HCT116 (cell line): Measurements from ENCODE around the gene SNED1. TPM values are rescaled to one million over a fixed set of nuclear protein-coding genes. Genes with fewer than 3 reads are reported as not detected.

Experiments
- ATAC-seq: fragments of 200-7000 bp; cut with Tn5 transposase; 2 replicates; pipeline ENCODE4 v1.9.1; 2020; ENCODE audit warnings: mild to moderate bottlenecking, moderate library complexity
- BruUV-seq: library from RNA; stranded (reverse); fragments of 400-500 nt; replicated peaks from 2 replicates; lab custom pipeline; 2021; lab: Mats Ljungman, UMichigan
- CTCF ChIA-PET: fragments of 300-600 bp; sonication (Branson Sonifier 250); formaldehyde crosslinking; loops from one replicate; lab custom pipeline; 2021; ENCODE audit warnings: antibody characterized with exemption; lab: Charles Lee
- POLR2A ChIA-PET: fragments of 300-600, 350-600 bp; sonication (Branson Sonifier 250); formaldehyde crosslinking; loops from one replicate; lab custom pipeline; 2021; ENCODE audit warnings: antibody characterized with exemption; lab: Charles Lee
- RAD21 ChIA-PET, 2 experiments: fragments of 300-600 bp; sonication (Branson Sonifier 250); formaldehyde crosslinking; loops; one replicate each; lab custom pipeline; 2023; ENCODE audit warnings: low total read pairs in 2 of 2; ENCODE audit not compliant: uncharacterized antibody in 2 of 2, unreplicated experiment in 2 of 2, low non-redundant PET in 1 of 2; lab: Charles Lee
- DNase-seq: peaks from one replicate; pipeline ENCODE4 v3.0.0-alpha.2; 2010; ENCODE audit warnings: low read depth, low spot score
- H2AFZ ChIP-seq: fragments of 200-600 bp; shearing (Covaris generic), sonication (generic); 2 replicates; pipeline ENCODE4 v1.6.1; 2017; ENCODE audit warnings: low read depth, mixed run types, mixed read lengths, antibody characterized with exemption, low read length; ENCODE audit not compliant: poor library complexity, severe bottlenecking
- H3K27ac ChIP-seq: 2 replicates; pipeline ENCODE4 v1.5.1; 2012; ENCODE audit warnings: low read depth, low read length
- H3K27me3 ChIP-seq: fragments of 200-600 bp; sonication (generic); 2 replicates; pipeline ENCODE4 v1.6.1; 2016; ENCODE audit warnings: mixed run types, low read length, mixed read lengths; ENCODE audit not compliant: insufficient read depth
- H3K36me3 ChIP-seq, 2 experiments: fragments of 200-500 bp in 1 of 2; fragments of 200-600 bp in 1 of 2; sonication (Bioruptor generic) in 1 of 2; sonication (generic) in 1 of 2; 2 replicates each; pipeline versions ENCODE4 v1.5.1 to v1.6.1; 2014 to 2016; ENCODE audit warnings: low read length in 2 of 2, inconsistent platforms in 1 of 2, mixed read lengths in 1 of 2, mixed run types in 1 of 2; ENCODE audit not compliant: insufficient read depth in 2 of 2, control insufficient read depth in 1 of 2
- H3K4me1 ChIP-seq, 2 experiments: fragments of 200-600 bp in 1 of 2; sonication (generic) in 1 of 2; 2 replicates each; pipeline versions ENCODE4 v1.5.1 to v1.6.1; 2012 to 2017; ENCODE audit warnings: low read length in 2 of 2, inconsistent platforms in 1 of 2, mild to moderate bottlenecking in 1 of 2, mixed read lengths in 1 of 2, mixed run types in 1 of 2, moderate library complexity in 1 of 2; ENCODE audit not compliant: insufficient read depth in 2 of 2, control insufficient read depth in 1 of 2
- H3K4me2 ChIP-seq: fragments of 200-600 bp; sonication (generic); 2 replicates; pipeline ENCODE4 v1.6.1; 2017; ENCODE audit warnings: mixed run types, low read length, mixed read lengths
- H3K4me3 ChIP-seq, 2 experiments: fragments of 200-600 bp in 1 of 2; sonication (generic) in 1 of 2; replicated peaks in 1 of 2; 2 replicates each; pipeline ENCODE4 v1.5.1; 2011 to 2016; ENCODE audit warnings: low read length in 2 of 2, control low read depth in 1 of 2, low read depth in 1 of 2, mild to moderate bottlenecking in 1 of 2, mixed read lengths in 1 of 2, mixed run types in 1 of 2
- H3K79me2 ChIP-seq: fragments of 200-600 bp; sonication (generic); 2 replicates; pipeline ENCODE4 v1.6.1; 2017; ENCODE audit warnings: mild to moderate bottlenecking, mixed run types, low read length, moderate library complexity, mixed read lengths; ENCODE audit not compliant: insufficient read depth
- H3K9ac ChIP-seq: fragments of 200-600 bp; sonication (generic); 2 replicates; pipeline ENCODE4 v1.6.1; 2016; ENCODE audit warnings: low read length, mixed read lengths
- H3K9me2 ChIP-seq: fragments of 200-600 bp; sonication (generic), shearing (Covaris generic); 2 replicates; pipeline ENCODE4 v1.6.1; 2017; ENCODE audit warnings: mixed run types, mild to moderate bottlenecking, moderate library complexity; ENCODE audit not compliant: insufficient read depth
- H3K9me3 ChIP-seq, 2 experiments: fragments of 200-500 bp in 1 of 2; fragments of 200-600 bp in 1 of 2; sonication (Bioruptor generic) in 1 of 2; sonication (generic) in 1 of 2; 2 replicates each; pipeline ENCODE4 v1.6.1; 2014 to 2017; ENCODE audit warnings: low read length in 2 of 2, mixed read lengths in 2 of 2, inconsistent platforms in 1 of 2, low read depth in 1 of 2, mild to moderate bottlenecking in 1 of 2, mixed run types in 1 of 2, moderate library complexity in 1 of 2; ENCODE audit not compliant: control insufficient read depth in 1 of 2, insufficient read depth in 1 of 2
- H4K20me1 ChIP-seq: fragments of 200-600 bp; sonication (generic), shearing (Covaris generic); 2 replicates; pipeline ENCODE4 v1.6.1; 2017; ENCODE audit warnings: mixed run types, mild to moderate bottlenecking, moderate library complexity; ENCODE audit not compliant: insufficient read depth
- CEBPB ChIP-seq: IDR thresholded peaks from 2 replicates; pipeline ENCODE4 v1.6.1; 2012; ENCODE audit warnings: low read depth
- ELF1 ChIP-seq: IDR thresholded peaks from 2 replicates; pipeline ENCODE4 v1.6.1; 2012; ENCODE audit warnings: low read depth, borderline replicate concordance
- EZH2phosphoT487 ChIP-seq: fragments of 200-600 bp; IDR thresholded peaks from 2 replicates; pipeline ENCODE4 v1.6.1; 2018; ENCODE audit warnings: antibody characterized with exemption, borderline replicate concordance
- FOSL1 ChIP-seq: IDR thresholded peaks from 2 replicates; pipeline ENCODE4 v1.6.1; 2012; ENCODE audit warnings: low read depth
- JUND ChIP-seq: IDR thresholded peaks from 2 replicates; pipeline ENCODE4 v1.6.1; 2012
- RAD21 ChIP-seq: IDR thresholded peaks from 2 replicates; pipeline ENCODE4 v1.6.1; 2012; ENCODE audit warnings: low read depth, mild to moderate bottlenecking
- SIN3A ChIP-seq: IDR thresholded peaks from 2 replicates; pipeline ENCODE4 v1.6.1; 2012; ENCODE audit warnings: low read depth
- SP1 ChIP-seq: IDR thresholded peaks from 2 replicates; pipeline ENCODE4 v1.6.1; 2012; ENCODE audit warnings: low read depth
- SRF ChIP-seq: IDR thresholded peaks from 2 replicates; pipeline ENCODE4 v1.6.1; 2012; ENCODE audit warnings: low read depth
- TCF7L2 ChIP-seq: IDR thresholded peaks from 2 replicates; pipeline ENCODE4 v1.7.0; 2011; ENCODE audit warnings: borderline replicate concordance, inconsistent platforms; ENCODE audit not compliant: insufficient read depth, insufficient read length; ENCODE audit errors: extremely low read depth
- ZNF274 ChIP-seq: fragments of 200-500 bp; sonication (Bioruptor generic); IDR thresholded peaks from 2 replicates; pipeline ENCODE4 v1.6.1; 2014; ENCODE audit warnings: mild to moderate bottlenecking, low read depth, low read length, inconsistent platforms
- intact Hi-C: fragments of 100-400 bp; cut with micrococcal nuclease; formaldehyde crosslinking; loops from 2 replicates; pipeline ENCODE4 v1.10.0; 2022
- total RNA-seq: library from RNA; stranded (reverse); gene quantifications from one replicate; pipeline ENCODE4 v1.2.1, GENCODE V29; 2021; ENCODE audit not compliant: unreplicated experiment

Gene SNED1
- total RNA-seq, 1 experiment from 2014 or later: 9.6 TPM

DNA sequence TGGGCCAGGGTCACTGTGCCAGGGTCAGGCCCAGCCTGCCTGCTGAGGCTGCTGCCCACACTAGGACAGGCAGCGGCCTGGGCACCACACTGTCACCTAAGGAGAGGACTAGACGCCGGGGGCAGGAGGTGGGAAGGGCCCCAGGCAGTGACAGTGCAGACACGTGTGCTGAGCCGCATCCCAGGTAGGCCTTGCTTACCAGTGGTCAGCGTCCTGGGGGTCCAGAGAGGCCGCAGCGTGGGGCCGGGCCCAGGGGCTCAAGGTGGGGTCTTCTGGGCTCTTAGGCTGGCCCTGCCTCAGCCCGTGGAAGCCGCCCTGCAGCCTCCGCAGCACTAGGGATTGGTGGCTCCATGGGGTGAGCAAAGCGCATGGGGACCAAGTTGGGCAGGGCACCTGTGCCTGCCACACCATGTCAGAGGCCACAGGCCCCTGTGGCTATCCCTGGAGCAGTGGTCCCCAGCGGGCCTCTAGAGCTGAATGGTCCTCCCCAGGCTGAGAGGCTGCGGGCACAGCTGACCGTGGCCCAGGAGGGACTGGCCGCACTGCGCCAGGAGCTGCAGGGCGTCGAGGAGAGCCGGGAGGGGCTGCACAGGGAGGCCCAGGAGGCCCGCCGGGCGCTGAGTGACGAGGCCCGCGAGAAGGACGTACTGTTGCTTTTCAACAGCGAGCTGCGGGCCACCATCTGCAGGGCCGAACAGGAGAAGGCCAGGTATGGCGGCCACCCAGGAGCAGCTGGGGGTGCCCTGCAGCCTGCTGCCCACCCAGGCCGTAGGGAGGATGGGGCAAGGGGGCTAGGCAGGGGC is 35.2 kb upstream of the SNED1 start:
- ChIA-PET RAD21 (no interaction called here), CTCF (no interaction called here), POLR2A (no interaction called here)
- TF ChIP-seq FOSL1 (no peak), ZNF274 (no peak), ELF1 (no peak), JUND (no peak), EZH2phosphoT487 (no peak), RAD21 (no peak), TCF7L2 (no peak), CEBPB (no peak)
- ATAC-seq (no peak), DNase-seq (no peak)
- Histone ChIP-seq H3K9me3 (no peaks in the 10 kb centered on the region), H3K4me2 (no peak overlapping the region), H3K4me3 (no peak overlapping the region), H3K9ac (no peak overlapping the region), H2AFZ (no peak overlapping the region), H3K27me3 (no peaks in the 10 kb centered on the region), H3K79me2 (no peaks in the 10 kb centered on the region), H4K20me1 (no peaks in the 10 kb centered on the region), H3K27ac (no peak overlapping the region), H3K36me3 (no peaks in the 10 kb centered on the region), H3K4me1 (no peaks in the 10 kb centered on the region), H3K9me2 (no peaks in the 10 kb centered on the region)
- BruUV-seq: no TSS peak
- intact Hi-C loops: no loop called here

DNA sequence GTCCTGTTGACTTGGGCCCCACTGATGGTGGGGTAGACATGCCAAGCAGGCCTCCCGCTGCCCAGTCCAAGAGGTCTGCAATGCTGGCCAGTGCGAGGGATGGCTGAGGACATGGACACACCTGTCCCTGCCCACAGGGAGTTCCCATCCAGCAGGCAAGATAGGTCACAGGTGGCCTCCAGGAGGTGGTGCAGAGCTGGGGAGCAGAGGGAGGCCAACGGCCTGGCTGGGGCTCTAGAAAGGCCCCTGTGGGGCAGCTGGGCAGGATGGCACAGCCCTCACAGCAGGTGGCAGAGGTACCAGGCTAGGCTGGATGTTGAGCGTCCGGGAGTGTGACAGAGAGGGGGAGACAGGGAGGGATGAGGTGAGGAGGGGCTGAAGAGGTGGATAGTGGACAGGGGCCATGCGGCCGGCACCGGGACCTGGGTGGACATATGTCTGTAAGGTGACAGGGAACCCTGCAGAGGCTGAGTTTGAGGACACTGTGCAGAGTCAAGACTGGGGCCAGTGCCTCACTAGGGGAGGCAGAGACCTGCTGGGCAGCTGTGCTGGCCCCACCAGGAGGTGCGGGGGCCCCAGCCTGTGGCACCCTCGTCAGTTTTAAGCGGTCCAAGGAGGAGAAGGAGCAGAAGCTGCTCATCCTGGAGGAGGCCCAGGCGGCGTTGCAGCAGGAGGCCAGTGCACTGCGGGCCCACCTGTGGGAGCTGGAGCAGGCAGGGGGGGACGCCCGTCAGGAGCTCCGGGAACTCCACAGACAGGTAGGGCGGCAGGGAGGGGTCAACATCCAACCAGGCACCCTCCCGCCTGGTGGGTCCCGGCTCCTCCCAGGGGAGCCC is 34.3 kb upstream of the SNED1 start:
- Histone ChIP-seq H3K4me3 (no peak overlapping the region), H3K9me3 (no peaks in the 10 kb centered on the region), H3K27me3 (no peaks in the 10 kb centered on the region), H4K20me1 (no peaks in the 10 kb centered on the region), H3K79me2 (no peaks in the 10 kb centered on the region), H3K9ac (no peak overlapping the region), H3K27ac (no peak overlapping the region), H3K4me1 (no peaks in the 10 kb centered on the region), H3K36me3 (no peaks in the 10 kb centered on the region), H3K4me2 (no peak overlapping the region), H2AFZ (no peak overlapping the region), H3K9me2 (no peaks in the 10 kb centered on the region)
- no peak for ATAC-seq
- BruUV-seq: no TSS peak
- intact Hi-C loops: no loop called here
- POLR2A ChIA-PET: no interaction called here
- RAD21 ChIA-PET: no interaction called here
- CTCF ChIA-PET: no interaction called here
- DNase-seq: no peak
- TF ChIP-seq SIN3A (no peak), CEBPB (no peak), SP1 (no peak), JUND (no peak), ELF1 (no peak), SRF (no peak)
